Ramos (cell line): Measurements from ENCODE around the gene AOC3.

Experiments used
- in situ Hi-C: fragments of 300-500 bp; cut with MboI; formaldehyde crosslinking; loops from one replicate; pipeline ENCODE4 v1.14.3; 2022; ENCODE audit warnings: low sequenced_read_pairs; ENCODE audit not compliant: unreplicated experiment

The AOC3 gene, protein sequence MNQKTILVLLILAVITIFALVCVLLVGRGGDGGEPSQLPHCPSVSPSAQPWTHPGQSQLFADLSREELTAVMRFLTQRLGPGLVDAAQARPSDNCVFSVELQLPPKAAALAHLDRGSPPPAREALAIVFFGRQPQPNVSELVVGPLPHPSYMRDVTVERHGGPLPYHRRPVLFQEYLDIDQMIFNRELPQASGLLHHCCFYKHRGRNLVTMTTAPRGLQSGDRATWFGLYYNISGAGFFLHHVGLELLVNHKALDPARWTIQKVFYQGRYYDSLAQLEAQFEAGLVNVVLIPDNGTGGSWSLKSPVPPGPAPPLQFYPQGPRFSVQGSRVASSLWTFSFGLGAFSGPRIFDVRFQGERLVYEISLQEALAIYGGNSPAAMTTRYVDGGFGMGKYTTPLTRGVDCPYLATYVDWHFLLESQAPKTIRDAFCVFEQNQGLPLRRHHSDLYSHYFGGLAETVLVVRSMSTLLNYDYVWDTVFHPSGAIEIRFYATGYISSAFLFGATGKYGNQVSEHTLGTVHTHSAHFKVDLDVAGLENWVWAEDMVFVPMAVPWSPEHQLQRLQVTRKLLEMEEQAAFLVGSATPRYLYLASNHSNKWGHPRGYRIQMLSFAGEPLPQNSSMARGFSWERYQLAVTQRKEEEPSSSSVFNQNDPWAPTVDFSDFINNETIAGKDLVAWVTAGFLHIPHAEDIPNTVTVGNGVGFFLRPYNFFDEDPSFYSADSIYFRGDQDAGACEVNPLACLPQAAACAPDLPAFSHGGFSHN

DNA sequence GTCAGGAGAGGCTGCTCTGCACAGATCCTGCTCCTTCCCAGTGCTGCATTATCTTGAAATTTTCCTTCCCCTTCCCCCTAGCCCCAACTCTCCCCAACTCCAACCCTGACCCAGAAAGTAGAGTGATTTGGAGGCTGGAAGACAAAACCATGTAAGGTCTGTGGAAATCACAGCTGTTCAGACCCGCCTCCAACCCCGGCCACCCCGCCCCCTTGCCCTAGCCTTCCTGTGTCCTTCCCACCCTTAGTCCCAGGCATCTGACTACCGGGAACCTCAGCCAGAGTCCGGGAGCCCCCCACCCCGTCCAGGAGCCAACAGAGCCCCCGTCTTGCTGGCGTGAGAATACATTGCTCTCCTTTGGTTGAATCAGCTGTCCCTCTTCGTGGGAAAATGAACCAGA, at the start of gene AOC3:
AOC3 (plus strand) TSS at position 246 of the 400 bp plus-strand sequence; CDS start at position 391, 145 bp downstream.
- in situ Hi-C loops = no loop called here

DNA sequence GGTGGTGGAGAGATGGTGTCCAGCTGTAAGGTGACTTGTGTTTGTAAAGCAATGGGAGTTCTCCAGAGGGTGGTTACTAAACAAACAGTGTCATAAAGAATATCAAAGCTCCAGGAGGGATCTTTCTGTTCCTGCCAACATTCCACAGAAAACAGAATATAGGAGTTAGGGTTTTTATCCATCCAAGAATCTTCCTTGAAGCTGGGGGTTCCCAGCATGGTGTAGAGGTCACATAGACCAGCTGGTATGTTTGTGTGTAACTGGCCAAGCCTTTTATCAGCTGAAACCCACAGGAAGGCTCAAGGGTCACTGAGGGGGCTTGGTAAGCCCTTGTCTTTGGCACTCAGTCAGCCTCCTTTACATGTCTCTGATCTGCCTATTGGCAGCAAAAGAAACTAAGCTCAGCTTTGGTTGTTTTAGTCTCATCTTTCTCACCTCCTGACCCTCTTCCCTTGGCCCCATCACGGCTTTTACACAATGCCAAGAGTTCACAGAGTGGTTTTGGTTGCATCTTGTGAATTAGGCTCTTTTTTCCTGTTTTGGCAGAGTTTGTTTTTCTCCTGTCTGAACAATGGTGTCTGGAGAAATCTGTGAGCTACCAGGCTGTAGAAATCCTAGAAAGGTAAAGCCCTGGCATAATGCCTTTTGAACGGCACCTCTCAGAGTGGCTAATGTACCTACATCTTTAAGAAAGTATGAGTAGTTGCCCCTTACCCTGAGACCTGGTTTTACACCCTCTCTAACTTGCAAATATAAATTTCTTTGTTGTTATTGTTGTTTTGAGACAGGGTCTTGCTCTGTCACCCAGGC, 47.7 kb upstream of the AOC3 start:
- in situ Hi-C loops = no loop called here

DNA sequence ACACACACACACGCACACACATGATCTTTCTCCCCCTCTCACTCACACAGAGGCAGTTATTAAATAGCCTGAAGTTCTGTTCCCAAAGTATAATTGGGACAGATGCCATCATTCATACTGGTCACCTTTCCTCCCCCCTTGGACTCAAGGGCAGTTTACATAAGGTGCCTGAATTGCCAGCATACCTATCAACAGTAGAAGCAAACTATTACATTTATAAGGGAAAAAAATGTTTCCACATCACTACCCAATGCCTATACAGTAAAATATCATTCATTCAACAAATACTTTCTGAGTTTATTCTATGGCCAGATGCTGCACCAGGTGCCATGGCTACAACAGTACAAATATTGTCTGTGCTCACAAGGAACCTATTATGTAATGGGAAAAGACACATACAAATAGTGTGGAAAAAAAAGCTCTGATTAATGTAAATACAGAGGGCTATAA, 46.1 kb upstream of the AOC3 start:
- in situ Hi-C loops = no loop called here

DNA sequence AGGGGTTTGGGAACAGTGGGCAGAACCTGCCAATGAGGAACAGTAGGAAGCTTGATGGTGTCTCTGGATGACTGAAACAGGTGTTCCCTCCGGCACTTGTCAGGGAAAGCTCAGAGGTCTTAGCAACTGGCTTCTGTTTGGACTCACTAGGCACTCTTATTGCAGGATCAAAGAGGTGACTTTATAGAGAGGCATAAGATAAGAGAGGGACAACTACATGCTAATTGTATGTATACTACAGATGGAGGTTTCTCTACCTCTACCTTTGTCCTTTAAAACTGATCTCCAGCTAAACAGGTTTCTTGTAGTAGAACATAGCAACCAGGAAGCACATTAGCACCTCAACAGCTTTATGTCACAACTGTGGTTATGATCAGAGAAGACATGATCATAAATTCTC, 44.8 kb upstream of the AOC3 start:
- in situ Hi-C loops = no loop called here

DNA sequence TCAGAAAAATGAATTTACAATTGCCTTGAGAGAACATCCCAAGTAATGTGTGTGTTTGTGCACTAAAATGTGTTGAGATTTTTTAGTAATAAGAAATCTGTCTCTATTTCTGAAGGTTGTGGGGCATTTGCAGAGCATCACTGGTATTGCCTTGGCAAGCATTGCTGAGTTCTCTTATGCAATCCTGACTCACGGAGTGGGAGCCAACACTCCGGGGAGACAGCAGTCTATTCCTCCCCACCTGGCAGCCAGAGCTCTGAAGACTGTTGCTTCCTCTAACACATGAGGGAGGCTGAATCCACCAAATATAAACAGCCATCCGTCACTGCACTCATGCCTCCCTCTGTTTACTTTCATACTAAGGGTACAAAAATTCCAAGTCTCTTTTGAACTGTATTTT, 41.7 kb upstream of the AOC3 start:
- in situ Hi-C loops = no loop called here

DNA sequence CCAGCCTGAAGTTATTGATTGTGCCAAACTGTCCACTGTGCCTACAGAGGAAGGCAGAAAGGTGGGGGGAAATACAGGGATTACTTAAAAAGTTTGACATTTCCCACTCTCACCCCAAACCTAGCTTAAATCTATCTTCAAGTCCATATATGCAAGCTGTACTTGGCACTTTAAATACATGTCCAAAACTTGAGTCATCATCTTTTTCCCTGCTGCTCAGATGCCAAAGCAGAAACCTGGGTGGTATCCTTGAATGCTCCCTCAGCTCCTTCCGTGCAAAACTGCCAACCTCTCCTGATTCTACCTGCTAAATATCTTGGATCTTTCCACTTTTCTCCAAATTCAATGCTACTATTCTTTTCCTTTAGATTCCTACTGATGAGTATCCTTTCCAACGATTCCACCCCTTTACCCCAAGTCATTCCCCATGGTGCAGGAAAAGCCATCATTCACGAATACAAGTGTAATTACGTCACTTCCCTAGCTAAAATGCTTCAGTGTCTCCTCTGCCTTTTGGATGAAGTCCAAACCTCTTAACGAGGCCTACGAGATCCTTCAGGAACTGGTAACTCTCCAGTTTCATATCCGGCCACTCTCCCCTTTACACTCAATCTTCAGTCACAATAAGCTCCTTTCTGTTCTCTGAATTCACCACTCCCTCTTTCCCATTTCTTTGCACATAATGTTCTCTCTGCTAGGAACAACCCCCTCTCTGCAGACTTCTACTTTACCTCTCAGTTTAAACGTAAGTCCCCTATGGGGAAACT, 36.2 kb upstream of the AOC3 start:
- in situ Hi-C loops = no loop called here

DNA sequence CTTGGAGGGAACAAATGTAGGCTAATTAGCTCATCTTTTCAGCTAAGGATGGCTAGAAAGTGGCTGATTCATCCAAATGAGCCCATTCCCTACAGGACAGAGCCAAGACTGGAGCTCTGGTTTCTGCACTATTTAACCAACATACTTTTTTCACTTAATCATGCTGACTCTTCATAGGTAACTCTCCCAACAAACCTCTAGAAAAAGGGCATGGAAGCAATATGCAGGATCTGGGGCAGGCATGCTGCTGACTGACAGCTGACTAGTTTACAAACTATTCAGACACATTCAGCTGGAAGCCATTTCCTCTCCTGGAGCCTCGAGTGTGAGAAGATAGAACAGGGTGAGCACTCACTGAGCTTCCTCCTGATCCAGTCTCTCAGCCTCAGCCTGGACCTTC, 33.1 kb upstream of the AOC3 start:
- in situ Hi-C loops = no loop called here

DNA sequence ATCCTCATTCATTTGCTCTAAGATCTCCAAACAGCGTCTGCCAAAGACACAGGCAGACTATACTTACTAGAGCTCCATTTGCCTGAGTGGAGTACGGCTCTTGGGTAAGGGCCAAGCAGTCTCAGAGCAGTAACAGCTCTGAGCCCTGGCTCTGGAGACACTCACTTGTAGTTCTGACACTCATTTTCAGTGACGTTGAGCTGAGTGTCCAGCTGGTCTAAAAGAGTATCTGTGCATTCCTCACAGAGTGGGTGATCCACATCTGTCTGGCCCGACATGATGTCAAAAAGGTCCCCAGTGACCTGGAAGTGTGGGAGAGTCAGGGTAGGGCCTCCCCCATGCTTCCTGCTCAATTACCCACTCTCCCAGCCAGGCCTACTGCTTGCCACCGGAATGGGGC, 32.6 kb upstream of the AOC3 start:
- in situ Hi-C loops = no loop called here

DNA sequence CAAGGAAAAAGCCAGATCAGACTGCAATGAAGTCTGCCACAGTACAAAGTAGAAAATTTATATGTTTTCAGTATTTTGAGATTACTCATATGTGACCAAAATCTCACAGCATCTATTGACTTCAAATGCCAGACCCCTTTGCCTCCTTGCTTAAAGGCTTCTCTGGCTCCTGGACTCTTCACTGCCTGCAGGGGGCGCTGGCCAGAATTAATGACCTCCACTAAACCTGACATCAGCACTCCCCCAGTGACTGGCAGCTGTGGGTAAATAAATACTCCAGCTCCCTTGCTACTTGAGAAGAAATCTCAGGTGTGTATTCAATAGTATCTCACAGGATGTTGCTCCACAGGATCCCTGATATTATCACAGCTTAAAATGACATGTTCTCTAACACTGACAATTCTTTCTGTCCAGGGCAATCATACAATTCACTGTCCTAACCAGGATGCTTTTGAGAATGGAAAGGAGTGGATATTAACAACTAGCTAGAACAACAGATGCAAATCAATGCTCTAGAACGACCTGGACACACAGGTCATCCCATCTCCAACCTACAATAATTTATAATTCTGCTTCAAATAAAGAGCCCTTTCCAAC, 31.0 kb upstream of the AOC3 start:
- in situ Hi-C loops = no loop called here

DNA sequence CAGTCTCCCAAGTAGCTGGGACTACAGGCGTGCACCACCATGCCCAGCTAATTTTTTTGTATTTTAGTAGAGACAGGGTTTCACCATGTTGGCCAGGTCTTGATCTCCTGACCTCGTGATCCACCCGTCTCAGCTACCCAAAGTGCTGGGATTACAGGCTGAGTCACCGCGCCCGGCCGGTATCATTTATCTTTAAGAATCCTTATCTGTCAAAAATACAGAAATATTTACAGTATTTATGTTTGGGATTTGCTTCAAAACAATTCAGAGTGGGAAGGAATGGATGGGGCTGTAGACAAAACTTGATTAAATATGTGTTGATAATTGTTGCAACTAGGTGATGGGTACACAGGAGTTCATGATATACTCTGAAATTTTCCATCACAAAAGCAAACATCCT, 29.8 kb upstream of the AOC3 start:
- in situ Hi-C loops = no loop called here

DNA sequence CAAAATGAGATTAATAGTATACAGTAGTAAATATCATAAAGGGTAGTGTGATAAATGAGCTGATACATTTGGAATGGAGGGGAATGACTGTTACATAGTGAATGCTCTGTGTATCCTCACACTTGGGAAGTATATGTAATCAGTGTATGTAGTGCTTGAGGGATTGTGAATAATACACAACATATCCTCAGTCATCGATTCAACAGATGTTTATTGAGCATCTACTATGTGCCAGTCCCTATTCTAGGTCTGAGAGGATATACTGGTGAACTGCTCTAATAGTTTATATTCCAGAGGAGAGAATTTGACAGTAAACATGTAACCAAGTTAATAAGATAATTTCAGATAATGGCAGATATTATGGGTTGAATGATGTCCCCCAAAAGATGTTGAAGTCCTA, 23.5 kb upstream of the AOC3 start:
- in situ Hi-C loops = loop anchor here (25.0 kb wide), 1 partner anchor 535 kb away; no protein-coding TSS in a partner anchor

DNA sequence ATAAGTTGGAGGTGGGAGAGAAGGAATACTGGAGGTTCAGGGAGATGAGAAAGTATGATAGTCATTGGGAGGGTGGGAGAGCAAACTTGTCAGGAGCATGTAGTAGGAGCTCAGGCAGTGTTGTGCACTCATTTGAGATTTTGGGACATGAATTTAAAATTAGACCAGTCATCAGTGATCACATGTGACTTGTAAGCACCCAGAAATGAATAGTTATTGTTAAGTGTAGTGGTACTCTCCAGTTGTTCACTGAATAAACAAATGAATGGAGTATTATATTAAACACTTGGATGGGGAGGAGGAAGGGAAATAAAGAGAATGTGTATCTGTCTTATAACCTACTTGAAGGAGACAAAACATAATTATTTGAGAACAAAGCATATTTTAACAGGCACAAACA, 20.0 kb upstream of the AOC3 start:
- in situ Hi-C loops = loop anchor here (10.0 to 25.0 kb wide), 2 partner anchors 104 to 531 kb away; no protein-coding TSS in a partner anchor

DNA sequence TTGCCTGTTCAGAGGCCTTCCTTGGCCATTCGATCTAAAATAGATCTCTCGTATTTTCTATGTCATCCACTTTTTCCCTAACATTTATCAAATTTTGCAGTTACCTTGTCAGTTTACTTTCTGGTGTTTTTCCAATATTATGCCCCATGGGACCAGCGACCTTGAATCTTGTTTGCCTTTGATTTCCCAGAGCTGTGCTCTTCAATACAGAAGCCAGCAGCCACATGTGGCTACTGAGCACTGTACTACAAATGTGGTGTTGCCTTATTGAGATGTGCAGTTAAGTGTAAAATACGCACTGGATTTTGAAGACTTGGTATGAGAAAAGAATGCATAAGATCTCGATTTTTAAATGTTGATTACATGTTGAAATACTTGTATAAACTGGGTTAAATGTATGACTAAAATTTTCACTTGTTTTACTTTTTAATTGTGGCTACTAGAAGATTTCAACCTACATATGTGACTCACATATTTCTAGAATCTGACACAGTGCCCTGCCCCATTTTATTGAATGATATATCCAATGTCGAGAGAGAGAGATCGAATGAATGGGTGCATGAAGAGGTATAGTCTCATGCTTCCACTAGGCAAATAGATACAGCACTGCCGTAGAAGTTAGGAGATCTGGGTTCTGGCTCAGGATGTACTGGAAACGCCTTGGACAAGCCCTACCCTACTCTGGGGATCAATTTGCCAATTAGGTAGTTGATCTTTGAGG, 18.6 kb upstream of the AOC3 start:
- in situ Hi-C loops = loop anchor here (10.0 to 25.0 kb wide), 2 partner anchors 102 to 530 kb away; no protein-coding TSS in a partner anchor

DNA sequence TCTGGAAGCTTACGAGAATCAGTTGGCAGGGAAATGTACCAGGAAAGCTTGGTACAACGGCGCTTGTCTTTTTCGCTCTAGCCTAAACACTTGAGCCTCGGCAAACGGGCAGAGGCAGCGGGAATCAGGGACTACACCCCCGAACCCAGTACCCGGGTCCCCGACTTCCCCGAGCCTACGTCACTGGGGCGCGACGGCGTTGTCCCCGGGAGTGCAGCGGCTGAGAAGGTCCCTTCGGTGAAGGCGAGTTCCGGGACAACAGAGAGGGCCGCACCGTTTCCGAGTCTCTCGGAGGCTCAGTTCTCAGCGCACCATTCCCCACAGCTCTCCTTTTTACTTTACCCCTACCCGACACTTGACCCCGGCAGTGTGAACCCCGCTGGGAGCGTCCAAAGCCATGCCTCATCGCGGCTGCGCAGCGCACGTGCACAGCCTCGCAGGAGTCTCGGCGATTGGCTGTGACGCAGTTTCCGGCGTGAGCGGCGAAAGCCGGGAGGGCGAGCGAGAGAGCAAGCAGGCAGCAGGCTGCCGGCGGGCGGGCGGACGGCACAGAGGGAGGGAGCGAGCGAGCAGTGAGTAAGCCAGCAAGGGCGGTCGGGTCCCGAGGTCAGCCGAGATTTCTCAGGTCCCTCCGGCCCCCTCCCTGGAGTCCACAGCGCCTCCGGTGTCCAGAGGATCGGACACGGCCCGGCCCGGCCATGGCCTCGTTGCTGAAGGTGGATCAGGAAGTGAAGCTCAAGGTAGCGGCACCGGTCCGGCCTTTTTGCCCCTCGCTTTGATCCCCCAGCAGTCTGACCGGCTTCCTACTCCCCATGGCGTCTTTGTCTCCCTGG, 17.8 kb upstream of the AOC3 start, which contains the start of gene PSME3:
PSME3 (plus strand) TSS at position 464 of the 833 bp plus-strand sequence; CDS start at position 699, 235 bp downstream.
- in situ Hi-C loops = loop anchor here (10.0 to 25.0 kb wide), 2 partner anchors 102 to 529 kb away; no protein-coding TSS in a partner anchor

DNA sequence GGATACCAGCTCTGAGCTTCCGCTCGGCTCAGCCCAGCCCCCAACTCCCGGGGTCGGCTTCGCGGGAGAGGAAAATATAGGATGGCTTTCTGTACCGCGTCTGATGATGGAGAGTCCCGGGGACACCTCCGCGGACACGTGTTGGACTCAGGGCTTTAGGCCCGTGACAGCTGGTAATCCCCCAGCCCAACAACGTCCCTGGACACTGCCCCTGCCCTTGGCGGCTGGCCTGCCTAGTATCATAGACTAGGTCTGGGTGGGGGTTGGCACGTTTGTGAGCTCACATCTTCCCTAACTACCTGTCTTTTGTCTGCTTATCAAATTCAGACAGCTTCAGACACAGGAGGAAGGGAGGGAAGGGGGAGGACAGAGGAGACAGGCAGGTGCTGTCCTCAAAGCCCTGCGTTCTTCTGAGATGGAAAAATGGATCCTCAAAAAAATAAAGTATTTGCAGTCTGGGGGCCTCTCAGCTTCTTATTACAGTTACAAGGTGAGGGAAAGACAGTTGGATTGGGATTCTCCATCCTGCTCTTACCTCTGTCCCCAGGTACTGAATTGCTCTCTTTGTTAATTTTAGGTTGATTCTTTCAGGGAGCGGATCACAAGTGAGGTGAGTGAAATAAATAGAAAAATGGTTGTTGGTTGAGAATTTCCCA, 17.1 kb upstream of the AOC3 start:
- in situ Hi-C loops = loop anchor here (10.0 to 25.0 kb wide), 2 partner anchors 101 to 528 kb away; no protein-coding TSS in a partner anchor

DNA sequence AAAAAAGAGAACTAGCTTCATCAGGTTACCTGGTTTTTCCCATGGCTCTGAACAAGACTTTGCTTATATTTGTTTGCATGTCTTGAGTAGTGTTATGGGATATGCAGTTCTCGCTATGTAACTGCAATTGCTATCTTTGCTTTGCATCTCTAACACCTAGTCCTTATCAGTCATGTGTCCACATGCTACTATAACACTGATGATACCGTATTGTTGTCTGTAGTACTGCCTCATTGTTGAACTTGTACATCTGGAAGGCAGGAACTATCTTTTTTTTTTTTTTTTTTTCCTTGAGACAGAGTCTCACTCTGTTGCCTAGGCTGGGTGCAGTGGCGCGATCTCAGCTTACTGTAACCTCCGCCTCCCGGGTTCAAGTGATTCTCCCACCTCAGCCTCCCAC, 15.3 kb upstream of the AOC3 start:
- in situ Hi-C loops = loop anchor here (10.0 to 25.0 kb wide), 2 partner anchors 99 to 527 kb away; no protein-coding TSS in a partner anchor
